C4-2B (cell line): Measurements from ENCODE around the gene DSCAML1.
"Not testable (repeated sequence)": the region's sequence is repeated elsewhere in the genome, so short reads cannot be mapped to it uniquely, and the experiment has no call there.

Experiments
- H3K27ac ChIP-seq: fragments of 450-650 bp; 2 replicates; pipeline ENCODE4 v1.5.1; 2017
- CTCF ChIP-seq: fragments of 450-650 bp; conservative IDR thresholded peaks from 2 replicates; pipeline ENCODE4 v1.5.1; 2017; ENCODE audit warnings: mild to moderate bottlenecking
- ZFX ChIP-seq: fragments of 450-650 bp; IDR thresholded peaks from 2 replicates; pipeline ENCODE4 v1.6.1; 2017

Gene DSCAML1

GRCh38 chr11:117814766-117815261 lies 17.8 kb upstream of the DSCAML1 start:
- TF ChIP-seq ZFX (no peak), CTCF (no peak)
- H3K27ac ChIP-seq, result no peak overlapping the region

GRCh38 chr11:117814204-117814765 lies 17.3 kb upstream of the DSCAML1 start:
- no peak overlapping the region for H3K27ac ChIP-seq
- no peak for TF ChIP-seq CTCF
- TF ChIP-seq ZFX, result no peak

GRCh38 chr11:117810056-117810451 lies 13.0 kb upstream of the DSCAML1 start:
- H3K27ac ChIP-seq, result not testable (repeated sequence)

GRCh38 chr11:117809236-117810055 lies 12.4 kb upstream of the DSCAML1 start:
- no peak for TF ChIP-seq ZFX
- TF ChIP-seq CTCF, result peak; percentile 76
- H3K27ac ChIP-seq, result no peak overlapping the region

- H3K27ac ChIP-seq, result no peak overlapping the region
- TF ChIP-seq CTCF (no peak), ZFX (no peak)
Observed at GRCh38 chr11:117808784-117809183, 11.8 kb upstream of the DSCAML1 start.

GRCh38 chr11:117807482-117808327 lies 10.7 kb upstream of the DSCAML1 start:
- H3K27ac ChIP-seq, result no peak overlapping the region
- TF ChIP-seq ZFX, result no peak
- peak; percentile 93 for TF ChIP-seq CTCF

- no peak overlapping the region for H3K27ac ChIP-seq
- no peak for TF ChIP-seq CTCF
- no peak for TF ChIP-seq ZFX
Observed at GRCh38 chr11:117806846-117807245, 9.8 kb upstream of the DSCAML1 start.
